ENCODE data around the gene ADAM12.

Gene ADAM12

GRCh38 chr10:125983656-125984055, 404.6 kb downstream of the ADAM12 start:
- no peak overlapping the region for H3K4ac ChIP-seq (ENCODE audit: low read depth, low read length)
- WGBS (ENCODE audit: extremely low coverage, insufficient coverage, insufficient read length): no CpG with 5 or more reads among the region's 5 CpGs
- H3K18ac ChIP-seq (ENCODE audit: low read length): no peak overlapping the region
- H3K4me2 ChIP-seq (ENCODE audit: low read length): no peak overlapping the region
- H4K12ac ChIP-seq (ENCODE audit: low read depth, low read length): no peak overlapping the region
- H3K27me3 ChIP-seq (ENCODE audit: insufficient read depth, low read length): no peaks in the 10 kb centered on the region
- no peak overlapping the region for H2BK5ac ChIP-seq (ENCODE audit: low read depth, low read length, poor library complexity)
- H3K79me2 ChIP-seq (ENCODE audit: control insufficient read depth, insufficient read depth, low read length, poor library complexity): no peaks in the 10 kb centered on the region
- no peak overlapping the region for H3K27ac ChIP-seq (ENCODE audit: low read depth, low read length)
- H3K4me3 ChIP-seq (ENCODE audit: low read depth, low read length): no peak overlapping the region
- DNase-seq: no peak
- no peak overlapping the region for H2BK12ac ChIP-seq (ENCODE audit: low read length)
- H3K79me1 ChIP-seq (ENCODE audit: low read length): no peaks in the 10 kb centered on the region
- no peak overlapping the region for H2AFZ ChIP-seq (ENCODE audit: insufficient read depth, low read length, poor library complexity)
- no peak overlapping the region for H4K8ac ChIP-seq (ENCODE audit: low read depth, low read length)
- H4K91ac ChIP-seq (ENCODE audit: low read depth, low read length): no peak overlapping the region
- no peaks in the 10 kb centered on the region for H3K36me3 ChIP-seq (ENCODE audit: control insufficient read depth in 1 of 2, insufficient read depth in 2 of 2, low read length in 2 of 2)
- no peaks in the 10 kb centered on the region for H3K9me3 ChIP-seq (ENCODE audit: insufficient read depth, low read depth, low read length)
- H2BK120ac ChIP-seq (ENCODE audit: insufficient read depth, low read length, poor library complexity): no peak overlapping the region
- no peak overlapping the region for H3K9ac ChIP-seq (ENCODE audit: low read length)
- no peak overlapping the region for H3K23ac ChIP-seq (ENCODE audit: low read length)
- H2AK5ac ChIP-seq (ENCODE audit: low read length): no peak overlapping the region
- H3K14ac ChIP-seq (ENCODE audit: low read length): no peak overlapping the region
- H3K4me1 ChIP-seq (ENCODE audit: control insufficient read depth in 1 of 2, insufficient read depth in 2 of 2, low read length in 2 of 2): peaks cover 0 to 6% of the 10 kb centered on the region in 2 experiments

GRCh38 chr10:125983161-125983560, 405.1 kb downstream of the ADAM12 start:
- peaks cover 0 to 6% of the 10 kb centered on the region in 2 experiments for H3K4me1 ChIP-seq (ENCODE audit: control insufficient read depth in 1 of 2, insufficient read depth in 2 of 2, low read length in 2 of 2)

DNA sequence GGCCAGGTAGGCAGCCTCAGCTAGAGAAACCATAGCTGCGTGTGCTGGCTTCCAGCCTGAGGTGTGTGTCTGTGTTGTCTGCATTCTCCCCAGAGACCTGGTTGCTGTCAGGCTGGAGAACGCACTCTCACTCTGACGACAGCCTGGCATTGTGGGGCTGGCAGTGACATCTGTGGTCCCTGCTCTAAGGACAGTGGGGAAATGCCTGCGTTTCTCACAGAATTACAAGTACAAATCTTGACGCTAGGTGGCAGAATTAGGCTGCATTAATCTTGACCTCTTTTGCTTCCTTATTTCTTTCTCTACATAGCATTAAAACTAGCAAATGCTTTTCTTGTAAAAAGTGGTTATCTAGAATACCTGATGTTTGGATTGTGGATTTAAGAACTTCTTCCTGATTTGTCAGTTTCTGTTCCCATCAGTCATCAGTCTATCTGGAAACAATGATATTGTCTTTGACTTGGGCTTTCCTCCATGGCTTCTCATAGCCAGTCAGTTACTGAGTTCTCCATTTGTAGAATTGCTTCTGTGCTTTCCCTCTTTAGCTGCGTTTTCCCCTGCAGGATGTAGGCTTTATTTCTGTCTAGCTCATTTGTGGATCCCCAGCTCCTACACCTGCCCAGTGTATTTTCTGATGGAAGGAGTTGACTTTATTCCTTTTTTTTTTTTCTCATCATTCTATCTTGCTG, 405.9 kb downstream of the ADAM12 start:
- Histone ChIP-seq H3K4me2 (ENCODE audit: low read length) (no peak overlapping the region), H2BK120ac (ENCODE audit: insufficient read depth, low read length, poor library complexity) (no peak overlapping the region), H3K36me3 (ENCODE audit: control insufficient read depth in 1 of 2, insufficient read depth in 2 of 2, low read length in 2 of 2) (no peaks in the 10 kb centered on the region), H2BK12ac (ENCODE audit: low read length) (no peak overlapping the region), H4K12ac (ENCODE audit: low read depth, low read length) (no peak overlapping the region), H4K8ac (ENCODE audit: low read depth, low read length) (no peak overlapping the region), H2AFZ (ENCODE audit: insufficient read depth, low read length, poor library complexity) (no peak overlapping the region), H3K27me3 (ENCODE audit: insufficient read depth, low read length) (no peaks in the 10 kb centered on the region), H2AK5ac (ENCODE audit: low read length) (no peak overlapping the region), H3K4ac (ENCODE audit: low read depth, low read length) (no peak overlapping the region), H3K14ac (ENCODE audit: low read length) (no peak overlapping the region), H4K91ac (ENCODE audit: low read depth, low read length) (no peak overlapping the region), H3K79me1 (ENCODE audit: low read length) (no peaks in the 10 kb centered on the region), H3K27ac (ENCODE audit: low read depth, low read length) (no peak overlapping the region), H3K4me3 (ENCODE audit: low read depth, low read length) (no peak overlapping the region), H3K9ac (ENCODE audit: low read length) (no peak overlapping the region), H2BK5ac (ENCODE audit: low read depth, low read length, poor library complexity) (no peak overlapping the region), H3K4me1 (ENCODE audit: control insufficient read depth in 1 of 2, insufficient read depth in 2 of 2, low read length in 2 of 2) (peaks cover 0 to 6% of the 10 kb centered on the region in 2 experiments), H3K18ac (ENCODE audit: low read length) (no peak overlapping the region), H3K23ac (ENCODE audit: low read length) (no peak overlapping the region), H3K9me3 (ENCODE audit: insufficient read depth, low read depth, low read length) (no peaks in the 10 kb centered on the region), H3K79me2 (ENCODE audit: control insufficient read depth, insufficient read depth, low read length, poor library complexity) (no peaks in the 10 kb centered on the region)
- DNase-seq: peak; percentile 40 to 87
- no CpG with 5 or more reads among the region's 6 CpGs for WGBS (ENCODE audit: extremely low coverage, insufficient coverage, insufficient read length)

More at GRCh38 chr10:125983161-125983560, 405.1 kb downstream of the ADAM12 start:
- no peak overlapping the region for H2AFZ ChIP-seq (ENCODE audit: insufficient read depth, low read length, poor library complexity)
- no peak overlapping the region for H3K4ac ChIP-seq (ENCODE audit: low read depth, low read length)
- H3K79me1 ChIP-seq (ENCODE audit: low read length): no peaks in the 10 kb centered on the region
- H3K79me2 ChIP-seq (ENCODE audit: control insufficient read depth, insufficient read depth, low read length, poor library complexity): no peaks in the 10 kb centered on the region
- H3K36me3 ChIP-seq (ENCODE audit: control insufficient read depth in 1 of 2, insufficient read depth in 2 of 2, low read length in 2 of 2): no peaks in the 10 kb centered on the region
- WGBS (ENCODE audit: extremely low coverage, insufficient coverage, insufficient read length): no CpG with 5 or more reads among the region's 6 CpGs
- no peak overlapping the region for H2BK12ac ChIP-seq (ENCODE audit: low read length)
- no peak overlapping the region for H2BK5ac ChIP-seq (ENCODE audit: low read depth, low read length, poor library complexity)
- H3K18ac ChIP-seq (ENCODE audit: low read length): no peak overlapping the region
- no peak overlapping the region for H3K23ac ChIP-seq (ENCODE audit: low read length)
- no peak overlapping the region for H3K9ac ChIP-seq (ENCODE audit: low read length)
- H3K4me2 ChIP-seq (ENCODE audit: low read length): no peak overlapping the region
- no peak overlapping the region for H2AK5ac ChIP-seq (ENCODE audit: low read length)
- no peak overlapping the region for H3K27ac ChIP-seq (ENCODE audit: low read depth, low read length)
- no peaks in the 10 kb centered on the region for H3K27me3 ChIP-seq (ENCODE audit: insufficient read depth, low read length)
- no peak overlapping the region for H4K8ac ChIP-seq (ENCODE audit: low read depth, low read length)
- H3K4me3 ChIP-seq (ENCODE audit: low read depth, low read length): no peak overlapping the region
- no peak overlapping the region for H4K12ac ChIP-seq (ENCODE audit: low read depth, low read length)
- H3K9me3 ChIP-seq (ENCODE audit: insufficient read depth, low read depth, low read length): no peaks in the 10 kb centered on the region
- no peak overlapping the region for H4K91ac ChIP-seq (ENCODE audit: low read depth, low read length)
- peak in 1 of 2 donors; percentile 33 for DNase-seq
- H2BK120ac ChIP-seq (ENCODE audit: insufficient read depth, low read length, poor library complexity): no peak overlapping the region
- no peak overlapping the region for H3K14ac ChIP-seq (ENCODE audit: low read length)

GRCh38 chr10:125980521-125981035, 407.7 kb downstream of the ADAM12 start:
- no peaks in the 10 kb centered on the region for H3K79me2 ChIP-seq (ENCODE audit: control insufficient read depth, insufficient read depth, low read length, poor library complexity)

More at GRCh38 chr10:125980521-125981035, 407.7 kb downstream of the ADAM12 start:
- Histone ChIP-seq H3K9ac (ENCODE audit: low read length) (no peak overlapping the region), H2AK5ac (ENCODE audit: low read length) (no peak overlapping the region), H4K91ac (ENCODE audit: low read depth, low read length) (no peak overlapping the region), H4K8ac (ENCODE audit: low read depth, low read length) (no peak overlapping the region), H3K4me2 (ENCODE audit: low read length) (no peak overlapping the region), H3K27ac (ENCODE audit: low read depth, low read length) (no peak overlapping the region), H2AFZ (ENCODE audit: insufficient read depth, low read length, poor library complexity) (no peak overlapping the region), H3K18ac (ENCODE audit: low read length) (no peak overlapping the region), H3K9me3 (ENCODE audit: insufficient read depth, low read depth, low read length) (no peaks in the 10 kb centered on the region), H3K27me3 (ENCODE audit: insufficient read depth, low read length) (no peaks in the 10 kb centered on the region), H2BK5ac (ENCODE audit: low read depth, low read length, poor library complexity) (no peak overlapping the region), H2BK12ac (ENCODE audit: low read length) (no peak overlapping the region), H2BK120ac (ENCODE audit: insufficient read depth, low read length, poor library complexity) (no peak overlapping the region), H3K14ac (ENCODE audit: low read length) (no peak overlapping the region), H3K4me3 (ENCODE audit: low read depth, low read length) (no peak overlapping the region), H3K79me1 (ENCODE audit: low read length) (no peaks in the 10 kb centered on the region), H3K36me3 (ENCODE audit: control insufficient read depth in 1 of 2, insufficient read depth in 2 of 2, low read length in 2 of 2) (no peaks in the 10 kb centered on the region), H3K4me1 (ENCODE audit: control insufficient read depth in 1 of 2, insufficient read depth in 2 of 2, low read length in 2 of 2) (peaks cover 0 to 6% of the 10 kb centered on the region in 2 experiments), H4K12ac (ENCODE audit: low read depth, low read length) (no peak overlapping the region), H3K4ac (ENCODE audit: low read depth, low read length) (no peak overlapping the region), H3K23ac (ENCODE audit: low read length) (no peak overlapping the region)
- no CpG with 5 or more reads among the region's 6 CpGs for WGBS (ENCODE audit: extremely low coverage, insufficient coverage, insufficient read length)
- DNase-seq: peak in 1 of 2 donors; percentile 46

All from trophoblast cell (in vitro differentiated cells and primary cell).